Coronary artery (tissue), 2 donors: ENCODE measurements around the gene RHCE.
"Not testable (repeated sequence)": the region's sequence is repeated elsewhere in the genome, so short reads cannot be mapped to it uniquely, and the experiment has no call there.

Experiments
- DNase-seq: peaks from one replicate; pipeline ENCODE4 v3.0.0-alpha.2; 2017; ENCODE audit warnings: low spot score
- H3K27ac ChIP-seq, 2 donors: fragments of 200-600 bp; sonication (generic); one replicate each; pipeline ENCODE4 v1.5.1; 2016 to 2019
- H3K4me3 ChIP-seq: fragments of 200-600 bp; sonication (generic); 2 replicates; pipeline ENCODE4 v1.5.1; 2016; ENCODE audit warnings: mild to moderate bottlenecking, moderate library complexity
- TF ChIP-seq, protein P1 (sequence below): fragments of 200-600 bp; sonication (generic); IDR thresholded peaks from one replicate; pipeline ENCODE4 v1.5.1; 2019; ENCODE audit warnings: antibody characterized with exemption

Gene RHCE

GRCh38 chr1:25425098-25426085 lies 4.8 kb upstream of the RHCE start:
- TF ChIP-seq, protein P1, sequence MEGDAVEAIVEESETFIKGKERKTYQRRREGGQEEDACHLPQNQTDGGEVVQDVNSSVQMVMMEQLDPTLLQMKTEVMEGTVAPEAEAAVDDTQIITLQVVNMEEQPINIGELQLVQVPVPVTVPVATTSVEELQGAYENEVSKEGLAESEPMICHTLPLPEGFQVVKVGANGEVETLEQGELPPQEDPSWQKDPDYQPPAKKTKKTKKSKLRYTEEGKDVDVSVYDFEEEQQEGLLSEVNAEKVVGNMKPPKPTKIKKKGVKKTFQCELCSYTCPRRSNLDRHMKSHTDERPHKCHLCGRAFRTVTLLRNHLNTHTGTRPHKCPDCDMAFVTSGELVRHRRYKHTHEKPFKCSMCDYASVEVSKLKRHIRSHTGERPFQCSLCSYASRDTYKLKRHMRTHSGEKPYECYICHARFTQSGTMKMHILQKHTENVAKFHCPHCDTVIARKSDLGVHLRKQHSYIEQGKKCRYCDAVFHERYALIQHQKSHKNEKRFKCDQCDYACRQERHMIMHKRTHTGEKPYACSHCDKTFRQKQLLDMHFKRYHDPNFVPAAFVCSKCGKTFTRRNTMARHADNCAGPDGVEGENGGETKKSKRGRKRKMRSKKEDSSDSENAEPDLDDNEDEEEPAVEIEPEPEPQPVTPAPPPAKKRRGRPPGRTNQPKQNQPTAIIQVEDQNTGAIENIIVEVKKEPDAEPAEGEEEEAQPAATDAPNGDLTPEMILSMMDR = no peak
- no peak for DNase-seq
- no peak overlapping the region for H3K27ac ChIP-seq
- no peak overlapping the region for H3K4me3 ChIP-seq

DNA sequence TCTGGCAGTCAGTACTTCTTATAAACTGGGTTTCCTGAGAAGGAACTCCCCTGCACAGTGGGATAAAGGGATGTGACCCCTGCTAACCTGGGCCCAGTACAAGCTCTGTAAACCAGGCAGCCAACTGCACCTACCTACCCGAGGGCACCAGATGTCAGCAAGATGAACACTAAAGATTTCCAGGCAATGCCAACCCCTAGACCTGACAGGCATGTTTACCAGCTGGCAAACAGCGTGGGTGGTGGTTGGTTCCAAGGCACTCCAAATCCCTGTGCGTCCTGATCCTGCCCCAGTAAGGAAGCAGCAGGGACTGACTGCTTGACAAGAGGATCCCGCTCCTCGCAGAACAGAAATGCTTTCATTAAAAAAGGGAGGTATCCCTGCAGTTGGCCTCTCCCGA lies 2.6 kb upstream of the RHCE start:
- H3K4me3 ChIP-seq, H3K27ac ChIP-seq, DNase-seq: not testable (repeated sequence)

- not testable (repeated sequence) for H3K27ac ChIP-seq, H3K4me3 ChIP-seq, DNase-seq
Observed at GRCh38 chr1:25419339-25419738, 1.3 kb downstream of the RHCE start.

DNA sequence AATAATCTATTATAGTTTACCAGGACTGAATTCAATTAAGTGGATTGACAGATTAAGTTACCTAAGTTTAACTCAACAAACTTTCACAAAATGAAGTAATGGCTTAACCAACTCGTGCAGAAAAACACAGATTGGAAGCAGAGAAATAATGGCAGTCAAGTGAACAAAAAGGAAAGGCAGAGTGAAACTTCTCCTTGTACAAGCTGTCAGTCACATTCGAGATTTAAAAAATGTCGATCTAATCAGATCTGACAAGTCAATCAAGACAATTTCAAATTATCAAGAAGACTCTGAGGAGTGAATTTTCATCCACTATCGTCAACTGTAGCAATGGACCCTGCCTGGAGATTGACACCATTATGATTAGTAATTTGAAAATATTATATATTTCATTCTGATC lies 3.3 kb downstream of the RHCE start:
- not testable (repeated sequence) for DNase-seq, H3K4me3 ChIP-seq, H3K27ac ChIP-seq

DNA sequence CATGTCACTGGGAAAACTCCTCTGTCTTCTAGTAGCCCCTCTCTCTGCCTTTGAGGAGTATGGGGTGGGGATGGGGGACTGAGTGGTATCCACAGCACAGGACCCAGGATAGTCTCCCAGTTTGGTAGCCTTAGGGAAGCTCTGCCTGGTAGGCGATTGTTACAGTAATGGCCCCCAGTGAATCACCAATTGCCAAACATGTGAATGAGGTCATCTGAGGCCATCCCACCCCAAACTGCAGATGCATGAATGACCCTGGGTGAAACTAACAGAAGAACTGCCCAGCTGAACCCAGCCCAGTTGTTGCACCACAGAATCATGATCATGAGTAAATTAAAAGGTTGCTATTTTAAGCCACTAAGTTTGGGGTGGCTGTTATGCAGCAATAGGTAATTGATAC lies 6.0 kb downstream of the RHCE start:
- not testable (repeated sequence) for H3K4me3 ChIP-seq, H3K27ac ChIP-seq, DNase-seq

DNA sequence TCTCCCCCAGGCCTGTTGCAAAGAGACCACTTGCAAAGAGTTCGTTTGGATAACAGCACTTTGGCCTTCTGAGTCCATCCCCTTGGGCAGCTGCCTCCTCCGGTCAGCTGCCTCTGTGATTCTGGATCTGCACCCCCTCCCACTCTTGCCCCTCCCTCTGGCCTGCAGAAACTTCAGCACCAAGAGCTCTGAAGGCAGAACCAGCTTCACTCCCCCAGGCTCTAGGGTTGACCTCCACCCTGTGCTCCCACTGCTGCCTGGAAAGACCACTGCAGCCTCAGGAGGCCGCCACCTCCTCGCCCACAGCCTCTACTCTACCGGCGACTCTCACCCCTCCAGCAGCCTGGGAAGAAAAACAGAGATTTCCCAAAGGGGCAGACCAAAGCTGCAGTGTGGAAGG lies 6.5 kb downstream of the RHCE start:
- not testable (repeated sequence) for H3K4me3 ChIP-seq, DNase-seq, H3K27ac ChIP-seq

DNA sequence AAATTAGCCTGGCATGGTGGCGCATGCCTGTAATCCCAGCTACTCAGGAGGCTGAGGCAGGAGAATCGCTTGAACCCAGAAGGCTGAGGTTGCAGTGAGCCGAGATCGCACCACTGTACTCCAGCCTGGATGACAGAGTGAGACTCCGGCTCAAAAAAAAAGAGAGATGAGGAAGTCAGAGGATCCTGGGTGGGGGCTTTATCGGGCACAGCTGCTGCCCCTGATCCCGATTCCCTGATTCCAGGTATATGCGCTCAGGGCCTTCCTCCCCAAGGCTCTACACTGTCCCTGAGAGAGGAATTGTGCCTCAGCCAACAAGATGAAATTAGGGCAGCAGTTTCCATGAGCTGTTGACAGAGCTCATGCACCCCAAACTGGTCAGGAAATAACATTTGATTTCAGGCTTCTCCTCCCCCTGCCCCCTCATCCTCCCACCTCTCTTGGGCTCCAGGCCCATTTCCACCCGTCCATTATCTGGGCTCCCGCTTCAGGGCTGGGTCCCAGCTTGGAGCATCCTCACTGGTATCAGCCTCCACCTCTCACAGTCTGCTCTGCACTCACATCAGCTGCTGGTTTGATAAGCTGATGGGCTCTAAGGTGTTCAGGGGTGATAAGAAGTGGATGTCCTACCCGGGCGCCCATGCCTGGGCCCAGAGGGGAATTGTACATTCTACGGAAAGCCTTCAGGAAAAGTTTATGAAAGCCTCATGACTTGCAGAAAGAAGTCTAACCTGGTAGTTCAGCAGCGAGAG lies 7.6 kb downstream of the RHCE start:
- DNase-seq, H3K4me3 ChIP-seq, H3K27ac ChIP-seq: not testable (repeated sequence)

DNA sequence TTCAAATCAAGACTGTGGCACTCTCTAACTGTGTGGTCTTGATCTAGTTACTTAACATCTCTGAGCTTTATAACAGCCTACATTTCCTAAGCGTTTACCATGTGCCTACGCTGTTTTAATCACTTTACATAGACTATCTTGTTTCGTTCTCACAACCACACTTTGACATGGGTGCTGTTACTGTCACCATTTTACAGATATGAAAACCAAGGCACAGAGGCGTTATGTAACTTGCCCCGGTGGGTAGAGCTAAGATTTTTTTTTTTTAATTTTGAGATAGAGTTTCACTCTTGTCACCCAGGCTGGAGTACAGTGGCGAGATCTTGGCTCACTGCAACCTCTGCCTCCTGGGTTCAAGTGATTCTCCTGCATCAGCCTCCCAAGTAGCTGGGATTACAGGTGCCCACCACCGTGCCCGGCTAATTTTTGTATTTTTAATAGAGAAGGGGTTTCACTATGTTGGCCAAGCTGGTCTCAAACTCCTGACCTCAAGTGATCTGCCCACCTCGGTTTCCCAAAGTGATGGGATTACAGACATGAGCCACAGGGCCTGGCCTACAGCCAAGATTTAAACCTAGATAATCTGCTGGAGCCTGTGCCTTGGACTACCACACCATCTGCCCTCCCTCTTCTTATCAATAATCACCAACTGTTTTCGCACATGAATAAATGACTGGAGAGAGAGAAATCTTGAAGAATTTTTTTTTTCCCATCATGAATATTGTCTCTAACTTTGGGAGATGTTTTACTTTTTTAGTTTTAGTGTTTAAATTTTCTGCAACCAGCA lies 10.8 kb downstream of the RHCE start:
- H3K27ac ChIP-seq, H3K4me3 ChIP-seq, DNase-seq: not testable (repeated sequence)

- not testable (repeated sequence) for DNase-seq, H3K27ac ChIP-seq, H3K4me3 ChIP-seq
Observed at GRCh38 chr1:25405731-25406305, 14.8 kb downstream of the RHCE start.

DNA sequence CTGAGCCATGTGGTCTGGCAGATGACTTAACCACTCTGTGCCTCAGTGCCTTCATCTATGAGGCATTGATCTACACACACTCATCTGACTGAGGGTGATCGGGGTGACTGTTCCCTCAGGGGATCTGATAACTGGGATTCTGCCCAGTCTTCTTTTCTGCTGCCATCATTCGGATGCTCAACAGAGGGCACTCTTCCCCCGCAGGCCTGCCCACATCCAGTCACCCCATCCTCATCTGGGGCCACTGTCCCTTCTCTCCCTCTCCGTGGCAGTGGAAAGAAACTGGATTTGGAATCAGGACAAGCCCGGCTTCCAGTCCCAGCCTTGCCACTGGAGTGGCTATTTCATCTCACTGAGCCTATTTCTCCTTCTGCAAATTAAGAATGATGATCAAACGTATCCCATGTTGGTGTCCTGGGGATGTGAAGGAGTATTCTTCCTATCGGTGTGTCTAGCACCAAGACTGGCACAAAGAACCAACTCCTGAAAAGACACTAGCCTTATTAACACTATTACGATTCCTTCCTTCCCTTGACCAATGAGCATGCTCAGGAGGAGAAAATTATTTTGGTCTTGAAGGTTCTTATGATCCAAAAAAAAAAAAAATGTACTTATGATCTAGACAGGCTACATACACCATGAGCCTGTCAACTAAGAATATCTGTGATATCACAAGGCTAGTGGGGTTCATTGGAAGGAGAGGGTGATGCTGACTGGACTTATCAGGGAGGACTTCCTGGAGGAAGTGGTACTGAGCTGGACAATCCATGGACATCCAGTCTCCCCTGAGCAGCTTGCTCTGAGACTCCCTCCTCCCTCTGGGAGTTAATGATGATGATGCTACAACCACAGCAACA lies 17.4 kb downstream of the RHCE start:
- H3K27ac ChIP-seq, H3K4me3 ChIP-seq, DNase-seq: not testable (repeated sequence)

- not testable (repeated sequence) for DNase-seq, H3K4me3 ChIP-seq, H3K27ac ChIP-seq
Observed at GRCh38 chr1:25398079-25398478, 22.5 kb downstream of the RHCE start.

DNA sequence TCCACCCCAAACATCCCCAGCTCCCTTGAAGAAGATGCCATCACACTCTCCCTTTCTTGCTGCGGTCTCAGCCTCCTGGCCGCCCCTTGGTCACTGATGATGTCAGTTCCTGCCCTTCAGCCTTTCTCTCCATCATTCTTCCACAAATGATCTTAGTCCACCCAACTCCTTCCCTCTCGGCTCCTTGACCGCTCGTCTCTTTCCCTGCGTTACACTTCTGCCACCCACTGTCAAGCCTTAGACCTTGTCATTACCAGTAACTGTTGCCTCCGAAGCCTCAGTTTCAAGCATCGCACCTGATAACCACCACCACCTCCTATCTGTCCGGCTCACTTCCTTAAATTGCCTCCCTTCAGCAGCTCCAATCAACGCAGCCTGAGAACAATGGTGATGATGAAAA lies 23.1 kb downstream of the RHCE start:
- not testable (repeated sequence) for H3K27ac ChIP-seq, H3K4me3 ChIP-seq, DNase-seq
